MM.1S (cell line): ENCODE measurements around the gene WTIP.

Source experiments
- DNase-seq: peaks from one replicate; pipeline ENCODE4 v3.0.0-alpha.2; 2015
- H2AFZ ChIP-seq: fragments of 300-600 bp; sonication (generic); 2 replicates; pipeline ENCODE4 v1.6.0; 2016; ENCODE audit warnings: antibody characterized with exemption, low read length
- H3F3A ChIP-seq: fragments of 300-600 bp; sonication (generic); 2 replicates; pipeline ENCODE4 v1.6.1; 2016; ENCODE audit warnings: mild to moderate bottlenecking, antibody characterized with exemption, low read length, moderate library complexity, mixed read lengths; ENCODE audit not compliant: insufficient read depth
- H3K27ac ChIP-seq: fragments of 300-600 bp; sonication (generic); 2 replicates; pipeline ENCODE4 v1.5.1; 2016; ENCODE audit warnings: mild to moderate bottlenecking, low read length
- H3K27me3 ChIP-seq: fragments of 300-600 bp; sonication (generic); replicated peaks from 2 replicates; pipeline ENCODE4 v1.6.0; 2016; ENCODE audit warnings: low read length; ENCODE audit not compliant: insufficient read depth
- H3K36me3 ChIP-seq: fragments of 300-600 bp; sonication (generic); replicated peaks from 2 replicates; pipeline ENCODE4 v1.6.1; 2016; ENCODE audit warnings: mild to moderate bottlenecking, low read length, mixed read lengths; ENCODE audit not compliant: insufficient read depth
- H3K4me1 ChIP-seq: fragments of 300-600 bp; sonication (generic); 2 replicates; pipeline ENCODE4 v1.6.1; 2016; ENCODE audit warnings: low read length, mixed read lengths
- H3K4me2 ChIP-seq: fragments of 300-600 bp; sonication (generic); 2 replicates; pipeline ENCODE4 v1.6.0; 2016; ENCODE audit warnings: low read depth, low read length
- H3K4me3 ChIP-seq: fragments of 300-600 bp; sonication (generic); 2 replicates; pipeline ENCODE4 v1.5.1; 2016; ENCODE audit warnings: low read length, mixed read lengths
- H3K79me2 ChIP-seq: fragments of 300-600 bp; sonication (generic); 2 replicates; pipeline ENCODE4 v1.6.1; 2016; ENCODE audit warnings: mixed run types, low read length, mixed read lengths
- H3K9ac ChIP-seq: fragments of 300-600 bp; sonication (generic); 2 replicates; pipeline ENCODE4 v1.6.1; 2016; ENCODE audit warnings: low read length, mixed read lengths
- H3K9me2 ChIP-seq: fragments of 300-600 bp; sonication (generic); replicated peaks from 2 replicates; pipeline ENCODE4 v1.6.1; 2016; ENCODE audit warnings: mild to moderate bottlenecking, low read length, mixed read lengths; ENCODE audit not compliant: insufficient read depth
- H3K9me3 ChIP-seq: fragments of 300-600 bp; sonication (generic); replicated peaks from 2 replicates; pipeline ENCODE4 v1.6.1; 2016; ENCODE audit warnings: mild to moderate bottlenecking, low read length, mixed read lengths; ENCODE audit not compliant: insufficient read depth
- H4K20me1 ChIP-seq: fragments of 300-600 bp; sonication (generic); 2 replicates; pipeline ENCODE4 v1.6.1; 2016; ENCODE audit warnings: mild to moderate bottlenecking, low read length, moderate library complexity, mixed read lengths; ENCODE audit not compliant: insufficient read depth
- CTCF ChIP-seq: fragments of 300-600 bp; sonication (generic); IDR thresholded peaks from 2 replicates; pipeline ENCODE4 v1.5.1; 2016; ENCODE audit warnings: antibody characterized with exemption, low read length, mixed read lengths
- EZH2 ChIP-seq: fragments of 300-600 bp; sonication (generic); optimal IDR thresholded peaks from 2 replicates; pipeline ENCODE3; 2017; ENCODE audit warnings: low read depth, mild to moderate bottlenecking, antibody characterized with exemption, low read length, mixed read lengths
- EZH2phosphoT487 ChIP-seq: fragments of 300-600 bp; sonication (generic); IDR thresholded peaks from 2 replicates; pipeline ENCODE4 v1.6.1; 2018; ENCODE audit warnings: antibody characterized with exemption, low read length

The WTIP gene

GRCh38 chr19:34560229-34560628 is 78.7 kb downstream of the WTIP start:
- TF ChIP-seq CTCF, result no peak
- no peak for TF ChIP-seq EZH2
- TF ChIP-seq EZH2phosphoT487, result no peak
- Histone ChIP-seq H3K27ac (no peak overlapping the region), H3K9ac (no peak overlapping the region), H3K79me2 (no peaks in the 10 kb centered on the region), H3F3A (peaks cover 11% of the 10 kb centered on the region), H3K36me3 (no peaks in the 10 kb centered on the region), H4K20me1 (no peaks in the 10 kb centered on the region), H3K27me3 (no peaks in the 10 kb centered on the region), H2AFZ (no peak overlapping the region), H3K4me3 (no peak overlapping the region), H3K4me2 (no peak overlapping the region), H3K9me3 (no peaks in the 10 kb centered on the region), H3K4me1 (peaks cover 18% of the 10 kb centered on the region), H3K9me2 (no peaks in the 10 kb centered on the region)
- DNase-seq, result no peak
